Measurements from ENCODE around the gene JUP. TPM values are rescaled to one million over a fixed set of nuclear protein-coding genes. Genes with fewer than 3 reads are reported as not detected.

The JUP gene
- total and polyA plus RNA-seq, 9 donors, result 7.0 to 153 (median 52.6) TPM

- Histone ChIP-seq H3K9me3 (no peaks in the 10 kb centered on the region), H3K4me3 (peak within 1 kb of the TSS; percentile 86), H3K36me3 (no peaks in the 10 kb centered on the region), H3K4me1 (ENCODE audit: insufficient read depth) (peaks cover 8% of the 10 kb centered on the region), H3K27ac (peak within 1 kb of the TSS; percentile 47 to 67), H3K27me3 (no peaks in the 10 kb centered on the region)
- intact Hi-C loops (cut with DNase I), result no loop called here
- 0% methylated on average over 53 to 96 of the region's 96 CpGs for WGBS, 3 donors
- peak; percentile 75 to 86 (median 81) for DNase-seq
- peak; percentile 26 for TF ChIP-seq POLR2A (IDR thresholded peaks at IDR 0.05)
- TF ChIP-seq, protein P1, sequence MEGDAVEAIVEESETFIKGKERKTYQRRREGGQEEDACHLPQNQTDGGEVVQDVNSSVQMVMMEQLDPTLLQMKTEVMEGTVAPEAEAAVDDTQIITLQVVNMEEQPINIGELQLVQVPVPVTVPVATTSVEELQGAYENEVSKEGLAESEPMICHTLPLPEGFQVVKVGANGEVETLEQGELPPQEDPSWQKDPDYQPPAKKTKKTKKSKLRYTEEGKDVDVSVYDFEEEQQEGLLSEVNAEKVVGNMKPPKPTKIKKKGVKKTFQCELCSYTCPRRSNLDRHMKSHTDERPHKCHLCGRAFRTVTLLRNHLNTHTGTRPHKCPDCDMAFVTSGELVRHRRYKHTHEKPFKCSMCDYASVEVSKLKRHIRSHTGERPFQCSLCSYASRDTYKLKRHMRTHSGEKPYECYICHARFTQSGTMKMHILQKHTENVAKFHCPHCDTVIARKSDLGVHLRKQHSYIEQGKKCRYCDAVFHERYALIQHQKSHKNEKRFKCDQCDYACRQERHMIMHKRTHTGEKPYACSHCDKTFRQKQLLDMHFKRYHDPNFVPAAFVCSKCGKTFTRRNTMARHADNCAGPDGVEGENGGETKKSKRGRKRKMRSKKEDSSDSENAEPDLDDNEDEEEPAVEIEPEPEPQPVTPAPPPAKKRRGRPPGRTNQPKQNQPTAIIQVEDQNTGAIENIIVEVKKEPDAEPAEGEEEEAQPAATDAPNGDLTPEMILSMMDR (IDR thresholded peaks at IDR 0.05), result peak; percentile 58 to 91 (median 85)
- no peak for TF ChIP-seq EP300 (IDR thresholded peaks at IDR 0.05)
Observed at GRCh38 chr17:41811549-41812380, 25.3 kb upstream of the JUP start, which contains the start of gene P3H4. Gene P3H4, minus strand, starts transcription at chr17:41811949. Its CDS starts 34 bp downstream, at chr17:41811915.

GRCh38 chr17:41810659-41811548 lies 24.4 kb upstream of the JUP start:
- Histone ChIP-seq H3K4me1 (ENCODE audit: insufficient read depth) (peaks cover 8% of the 10 kb centered on the region), H3K36me3 (no peaks in the 10 kb centered on the region), H3K9me3 (no peaks in the 10 kb centered on the region), H3K27me3 (no peaks in the 10 kb centered on the region), H3K27ac (peak overlapping the region in 1 of 2 donors; percentile 67), H3K4me3 (peak overlapping the region; percentile 86)
- 17 to 44% (median 19%) methylated on average over 21 to 58 of the region's 58 CpGs for WGBS, 3 donors
- peak in 3 of 5 donors; percentile 33 to 53 (median 48) for DNase-seq
- intact Hi-C loops (cut with DNase I), result no loop called here
- TF ChIP-seq EP300 (IDR thresholded peaks at IDR 0.05), result no peak
- TF ChIP-seq, protein P1 (IDR thresholded peaks at IDR 0.05), result no peak
- TF ChIP-seq POLR2A (IDR thresholded peaks at IDR 0.05), result no peak

GRCh38 chr17:41806685-41807445 lies 20.4 kb upstream of the JUP start:
- no peak overlapping the region for H3K4me3 ChIP-seq
- no peaks in the 10 kb centered on the region for H3K27me3 ChIP-seq
- no peak overlapping the region for H3K27ac ChIP-seq
- no peak for DNase-seq
- no peak for TF ChIP-seq POLR2A (IDR thresholded peaks at IDR 0.05)
- TF ChIP-seq EP300 (IDR thresholded peaks at IDR 0.05), result no peak
- TF ChIP-seq, protein P1 (IDR thresholded peaks at IDR 0.05), result no peak
- intact Hi-C loops (cut with DNase I), result loop anchor here in 1 of 4 donors (10.0 kb wide), 1 partner anchor 58 kb away; the partner anchor contains the start of gene KLHL11
- H3K36me3 ChIP-seq, result no peaks in the 10 kb centered on the region
- H3K9me3 ChIP-seq, result no peaks in the 10 kb centered on the region
- H3K4me1 ChIP-seq (ENCODE audit: insufficient read depth), result peaks cover 8% of the 10 kb centered on the region
- WGBS, 3 donors, result 85 to 86% (median 85%) methylated on average over 8 of the region's 8 CpGs
